GM21367 (cell line): Measurements from ENCODE around the gene SEMA4D.

Experiments used
- ATAC-seq: cut with Tn5 transposase; IDR thresholded peaks from one replicate; pipeline ENCODE4 v1.9.1; 2021; ENCODE audit not compliant: unreplicated experiment

The SEMA4D gene

GRCh38 chr9:89468281-89468960 is 29.5 kb downstream of the SEMA4D start:
- no peak for ATAC-seq

- ATAC-seq: peak; percentile 3
Measured at GRCh38 chr9:89467278-89467625, 30.7 kb downstream of the SEMA4D start.

- peak; percentile 46 for ATAC-seq
Measured at GRCh38 chr9:89466451-89467277, 31.2 kb downstream of the SEMA4D start.

- ATAC-seq: no peak
Measured at GRCh38 chr9:89465726-89466308, 32.1 kb downstream of the SEMA4D start.

- no peak for ATAC-seq
Measured at GRCh38 chr9:89465001-89465451, 32.9 kb downstream of the SEMA4D start.

GRCh38 chr9:89464300-89464901 is 33.5 kb downstream of the SEMA4D start:
- ATAC-seq: peak; percentile 33

GRCh38 chr9:89462817-89463683 is 34.9 kb downstream of the SEMA4D start:
- ATAC-seq: no peak

- no peak for ATAC-seq
Measured at GRCh38 chr9:89462199-89462598, 35.7 kb downstream of the SEMA4D start.

- no peak for ATAC-seq
Measured at GRCh38 chr9:89461265-89461664, 36.6 kb downstream of the SEMA4D start.

- no peak for ATAC-seq
Measured at GRCh38 chr9:89460551-89460950, 37.4 kb downstream of the SEMA4D start.

- no peak for ATAC-seq
Measured at GRCh38 chr9:89458768-89459496, 39.0 kb downstream of the SEMA4D start.

- ATAC-seq: no peak
Measured at GRCh38 chr9:89457376-89457855, 40.5 kb downstream of the SEMA4D start.

GRCh38 chr9:89455356-89455824 is 42.5 kb downstream of the SEMA4D start:
- no peak for ATAC-seq

- no peak for ATAC-seq
Measured at GRCh38 chr9:89454498-89455355, 43.2 kb downstream of the SEMA4D start.

GRCh38 chr9:89453452-89453851 is 44.5 kb downstream of the SEMA4D start:
- no peak for ATAC-seq

- no peak for ATAC-seq
Measured at GRCh38 chr9:89452561-89452960, 45.4 kb downstream of the SEMA4D start.

- ATAC-seq: no peak
Measured at GRCh38 chr9:89450213-89450612, 47.7 kb downstream of the SEMA4D start.

- ATAC-seq: no peak
Measured at GRCh38 chr9:89449261-89449671, 48.6 kb downstream of the SEMA4D start.

GRCh38 chr9:89448821-89449220 is 49.1 kb downstream of the SEMA4D start:
- no peak for ATAC-seq
